ENCODE measurements around the gene HOATZ.

GRCh38 chr11:111513240-111513605 lies 1.4 kb upstream of the HOATZ start:
- no peak for TF ChIP-seq POLR2A (IDR thresholded peaks at IDR 0.05)
- TF ChIP-seq CTCF (IDR thresholded peaks at IDR 0.05): no peak

Measured in testis (tissue), 2 donors.